Measurements from ENCODE around the gene RABGAP1L.
"Not testable (repeated sequence)": the region's sequence is repeated elsewhere in the genome, so short reads cannot be mapped to it uniquely, and the experiment has no call there.

The RABGAP1L gene

GRCh38 chr1:174704300-174704699 lies 545.0 kb downstream of the RABGAP1L start:
- H3K4me1 ChIP-seq (ENCODE audit: insufficient read depth, low read length): no peaks in the 10 kb centered on the region
- no peak overlapping the region for H2AFZ ChIP-seq (ENCODE audit: low read depth, low read length)
- H3K27me3 ChIP-seq (ENCODE audit: insufficient read depth, low read length): no peaks in the 10 kb centered on the region
- H3K36me3 ChIP-seq (ENCODE audit: insufficient read depth, low read length): no peaks in the 10 kb centered on the region
- no peak overlapping the region for H3K4me3 ChIP-seq (ENCODE audit: low read length)
- no peaks in the 10 kb centered on the region for H3K9me3 ChIP-seq (ENCODE audit: low read length)

DNA sequence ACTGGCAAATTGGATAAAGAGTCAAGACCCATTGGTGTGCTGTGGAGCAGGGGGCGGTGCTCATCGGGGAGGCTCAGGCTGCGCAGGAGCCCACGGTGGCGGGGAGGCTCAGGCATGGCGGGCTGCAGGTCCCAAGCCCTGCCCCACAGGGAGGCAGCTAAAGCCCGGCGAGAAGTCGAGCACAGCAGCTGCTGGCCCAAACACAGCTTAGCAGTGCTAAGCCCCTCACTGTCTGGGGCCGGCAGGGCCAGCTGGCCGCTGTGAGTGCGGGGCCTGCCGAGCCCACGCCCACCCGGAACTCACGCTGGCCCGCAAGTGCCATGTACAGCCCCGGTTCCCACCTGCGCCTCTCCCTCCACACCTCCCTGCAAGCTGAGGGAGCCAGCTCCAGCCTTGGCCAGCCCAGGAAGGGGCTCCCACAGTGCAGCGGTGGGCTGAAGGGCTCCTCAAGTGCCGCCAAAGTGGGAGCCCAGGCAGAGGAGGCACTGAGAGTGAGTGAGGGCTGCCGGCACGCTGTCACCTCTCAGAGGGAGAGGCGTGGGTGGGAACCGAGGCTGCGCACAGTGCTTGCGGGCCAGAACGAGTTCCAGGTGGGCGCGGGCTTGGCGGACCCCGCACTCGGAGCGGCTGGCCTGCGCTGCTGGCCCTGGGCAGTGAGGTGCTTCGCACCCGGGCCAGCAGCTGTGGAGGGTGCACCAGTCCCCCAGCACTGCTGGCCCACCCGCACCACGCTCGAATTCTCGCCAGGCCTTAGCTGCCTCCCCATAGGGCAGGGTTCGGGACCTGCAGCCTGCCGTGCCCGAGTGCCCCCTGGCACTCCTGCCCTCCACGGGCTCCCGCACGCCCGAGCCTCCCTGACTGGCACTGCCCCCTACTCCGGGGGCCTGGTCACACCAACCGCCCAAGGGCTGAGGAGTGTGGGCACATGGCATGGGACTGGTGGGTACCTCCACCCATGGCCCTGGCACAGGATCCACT lies 551.8 kb downstream of the RABGAP1L start:
- Histone ChIP-seq H3K36me3 (ENCODE audit: insufficient read depth, low read length) (no peaks in the 10 kb centered on the region), H3K4me1 (ENCODE audit: insufficient read depth, low read length) (no peaks in the 10 kb centered on the region), H3K27me3 (ENCODE audit: insufficient read depth, low read length) (no peaks in the 10 kb centered on the region)

DNA sequence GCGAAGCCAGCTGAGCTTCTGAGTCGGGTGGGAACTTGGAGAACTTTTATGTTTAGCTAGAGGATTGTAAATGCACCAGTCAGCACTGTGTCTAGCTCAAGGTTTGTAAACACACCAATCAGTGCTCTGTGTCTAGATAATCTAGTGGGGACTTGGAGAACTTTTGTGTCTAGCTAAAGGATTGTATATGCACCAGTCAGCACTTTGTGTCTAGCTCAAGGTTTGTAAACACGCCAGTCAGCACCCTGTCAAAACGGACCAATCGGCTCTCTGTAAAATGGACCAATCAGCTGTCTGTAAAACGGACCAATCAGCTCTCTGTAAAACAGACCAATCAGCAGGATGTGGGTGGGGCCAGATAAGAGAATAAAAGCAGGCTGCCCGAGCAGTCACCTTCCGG lies 552.5 kb downstream of the RABGAP1L start:
- not testable (repeated sequence) for H3K27me3 ChIP-seq (ENCODE audit: insufficient read depth, low read length); H3K9me3 ChIP-seq (ENCODE audit: low read length); H2AFZ ChIP-seq (ENCODE audit: low read depth, low read length); H3K4me1 ChIP-seq (ENCODE audit: insufficient read depth, low read length); H3K36me3 ChIP-seq (ENCODE audit: insufficient read depth, low read length); H3K4me3 ChIP-seq (ENCODE audit: low read length)

More for the DNA sequence above, 551.8 kb downstream of the RABGAP1L start:
- Histone ChIP-seq H3K4me3 (ENCODE audit: low read length) (no peak overlapping the region), H3K9me3 (ENCODE audit: low read length) (no peaks in the 10 kb centered on the region), H2AFZ (ENCODE audit: low read depth, low read length) (no peak overlapping the region)

GRCh38 chr1:174712541-174712940 lies 553.2 kb downstream of the RABGAP1L start:
- H3K36me3 ChIP-seq (ENCODE audit: insufficient read depth, low read length): no peaks in the 10 kb centered on the region
- no peaks in the 10 kb centered on the region for H3K9me3 ChIP-seq (ENCODE audit: low read length)
- no peak overlapping the region for H3K4me3 ChIP-seq (ENCODE audit: low read length)
- H3K27me3 ChIP-seq (ENCODE audit: insufficient read depth, low read length): no peaks in the 10 kb centered on the region
- no peaks in the 10 kb centered on the region for H3K4me1 ChIP-seq (ENCODE audit: insufficient read depth, low read length)
- no peak overlapping the region for H2AFZ ChIP-seq (ENCODE audit: low read depth, low read length)

- H3K4me1 ChIP-seq (ENCODE audit: insufficient read depth, low read length): no peaks in the 10 kb centered on the region
- H3K36me3 ChIP-seq (ENCODE audit: insufficient read depth, low read length): no peaks in the 10 kb centered on the region
- no peak overlapping the region for H2AFZ ChIP-seq (ENCODE audit: low read depth, low read length)
- H3K27me3 ChIP-seq (ENCODE audit: insufficient read depth, low read length): no peaks in the 10 kb centered on the region
- H3K9me3 ChIP-seq (ENCODE audit: low read length): no peaks in the 10 kb centered on the region
- H3K4me3 ChIP-seq (ENCODE audit: low read length): no peak overlapping the region
These were observed 554.5 kb downstream of the RABGAP1L start for GRCh38 chr1:174713796-174714195.

DNA sequence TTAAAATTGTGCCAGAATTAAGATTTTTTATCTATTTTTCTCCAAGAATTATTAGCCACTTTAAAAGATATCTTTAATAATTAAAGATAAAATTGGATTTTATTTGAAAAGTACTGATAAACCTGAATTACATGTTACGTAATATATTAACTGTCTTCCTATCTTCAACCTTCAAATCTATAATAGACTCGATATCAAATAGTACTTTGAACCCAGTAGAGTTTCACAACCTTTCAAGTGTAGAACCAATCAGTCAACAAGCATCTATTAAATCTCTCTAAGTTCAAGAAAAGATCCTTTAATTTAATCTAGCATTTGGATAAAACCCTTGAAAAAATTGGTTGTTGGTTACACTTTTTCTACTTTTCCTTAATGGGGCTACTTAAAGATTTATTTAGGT lies 559.9 kb downstream of the RABGAP1L start:
- no peaks in the 10 kb centered on the region for H3K36me3 ChIP-seq (ENCODE audit: insufficient read depth, low read length)
- no peak overlapping the region for H3K4me3 ChIP-seq (ENCODE audit: low read length)
- H3K27me3 ChIP-seq (ENCODE audit: insufficient read depth, low read length): no peaks in the 10 kb centered on the region
- H3K9me3 ChIP-seq (ENCODE audit: low read length): no peaks in the 10 kb centered on the region
- no peaks in the 10 kb centered on the region for H3K4me1 ChIP-seq (ENCODE audit: insufficient read depth, low read length)
- H2AFZ ChIP-seq (ENCODE audit: low read depth, low read length): no peak overlapping the region

DNA sequence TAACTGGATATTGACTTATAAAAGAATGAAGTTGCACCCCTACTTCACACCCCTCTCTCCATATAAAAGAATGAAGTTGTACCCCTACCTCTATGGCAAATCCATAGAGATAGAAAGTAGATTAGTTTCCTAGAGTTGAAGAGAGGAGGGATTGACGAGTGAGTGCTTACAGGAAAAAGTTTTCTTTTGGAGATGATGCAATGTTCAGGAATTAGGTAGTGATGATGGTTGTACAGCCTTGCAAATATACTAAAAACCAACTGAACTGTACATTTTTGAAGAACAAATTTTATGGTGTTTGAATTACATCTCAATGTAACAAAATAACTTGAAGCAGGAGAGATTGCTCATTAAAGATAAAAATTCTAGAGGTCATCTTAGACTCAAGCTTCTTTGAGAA lies 561.3 kb downstream of the RABGAP1L start:
- H3K4me1 ChIP-seq (ENCODE audit: insufficient read depth, low read length): no peaks in the 10 kb centered on the region
- H3K27me3 ChIP-seq (ENCODE audit: insufficient read depth, low read length): no peaks in the 10 kb centered on the region
- H3K9me3 ChIP-seq (ENCODE audit: low read length): no peaks in the 10 kb centered on the region
- no peaks in the 10 kb centered on the region for H3K36me3 ChIP-seq (ENCODE audit: insufficient read depth, low read length)
- no peak overlapping the region for H3K4me3 ChIP-seq (ENCODE audit: low read length)
- no peak overlapping the region for H2AFZ ChIP-seq (ENCODE audit: low read depth, low read length)

GRCh38 chr1:174721246-174721645 lies 561.9 kb downstream of the RABGAP1L start:
- Histone ChIP-seq H3K4me3 (ENCODE audit: low read length) (no peak overlapping the region), H3K27me3 (ENCODE audit: insufficient read depth, low read length) (no peaks in the 10 kb centered on the region), H2AFZ (ENCODE audit: low read depth, low read length) (no peak overlapping the region), H3K36me3 (ENCODE audit: insufficient read depth, low read length) (no peaks in the 10 kb centered on the region), H3K4me1 (ENCODE audit: insufficient read depth, low read length) (no peaks in the 10 kb centered on the region), H3K9me3 (ENCODE audit: low read length) (no peaks in the 10 kb centered on the region)

GRCh38 chr1:174723816-174724215 lies 564.5 kb downstream of the RABGAP1L start:
- Histone ChIP-seq H3K4me3 (ENCODE audit: low read length) (no peak overlapping the region), H2AFZ (ENCODE audit: low read depth, low read length) (no peak overlapping the region), H3K36me3 (ENCODE audit: insufficient read depth, low read length) (no peaks in the 10 kb centered on the region), H3K4me1 (ENCODE audit: insufficient read depth, low read length) (no peaks in the 10 kb centered on the region), H3K27me3 (ENCODE audit: insufficient read depth, low read length) (no peaks in the 10 kb centered on the region), H3K9me3 (ENCODE audit: low read length) (no peaks in the 10 kb centered on the region)

DNA sequence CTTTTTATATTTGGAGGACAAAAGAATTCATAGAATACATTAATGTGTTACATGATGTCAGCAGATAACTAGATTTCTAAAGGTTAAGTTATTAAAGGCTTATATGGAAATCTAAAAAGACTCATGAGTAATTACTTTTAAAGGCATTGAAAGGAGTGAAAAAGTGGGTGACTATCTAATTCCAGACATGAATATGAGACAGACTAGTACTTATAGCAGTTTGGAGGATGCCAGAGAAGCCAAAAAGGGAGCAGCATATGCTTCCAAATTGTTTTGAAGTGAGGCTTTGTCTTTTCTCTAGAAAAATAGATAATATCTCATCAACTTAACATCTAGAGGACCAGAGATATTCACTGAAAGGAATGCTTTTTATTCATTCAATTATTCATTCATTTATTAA lies 564.9 kb downstream of the RABGAP1L start:
- Histone ChIP-seq H3K36me3 (ENCODE audit: insufficient read depth, low read length) (no peaks in the 10 kb centered on the region), H2AFZ (ENCODE audit: low read depth, low read length) (no peak overlapping the region), H3K9me3 (ENCODE audit: low read length) (no peaks in the 10 kb centered on the region), H3K27me3 (ENCODE audit: insufficient read depth, low read length) (no peaks in the 10 kb centered on the region), H3K4me1 (ENCODE audit: insufficient read depth, low read length) (no peaks in the 10 kb centered on the region), H3K4me3 (ENCODE audit: low read length) (no peak overlapping the region)

GRCh38 chr1:174726167-174726879 lies 567.0 kb downstream of the RABGAP1L start:
- Histone ChIP-seq H2AFZ (ENCODE audit: low read depth, low read length) (no peak overlapping the region), H3K4me1 (ENCODE audit: insufficient read depth, low read length) (no peaks in the 10 kb centered on the region), H3K9me3 (ENCODE audit: low read length) (no peaks in the 10 kb centered on the region), H3K4me3 (ENCODE audit: low read length) (no peak overlapping the region), H3K27me3 (ENCODE audit: insufficient read depth, low read length) (no peaks in the 10 kb centered on the region), H3K36me3 (ENCODE audit: insufficient read depth, low read length) (no peaks in the 10 kb centered on the region)

DNA sequence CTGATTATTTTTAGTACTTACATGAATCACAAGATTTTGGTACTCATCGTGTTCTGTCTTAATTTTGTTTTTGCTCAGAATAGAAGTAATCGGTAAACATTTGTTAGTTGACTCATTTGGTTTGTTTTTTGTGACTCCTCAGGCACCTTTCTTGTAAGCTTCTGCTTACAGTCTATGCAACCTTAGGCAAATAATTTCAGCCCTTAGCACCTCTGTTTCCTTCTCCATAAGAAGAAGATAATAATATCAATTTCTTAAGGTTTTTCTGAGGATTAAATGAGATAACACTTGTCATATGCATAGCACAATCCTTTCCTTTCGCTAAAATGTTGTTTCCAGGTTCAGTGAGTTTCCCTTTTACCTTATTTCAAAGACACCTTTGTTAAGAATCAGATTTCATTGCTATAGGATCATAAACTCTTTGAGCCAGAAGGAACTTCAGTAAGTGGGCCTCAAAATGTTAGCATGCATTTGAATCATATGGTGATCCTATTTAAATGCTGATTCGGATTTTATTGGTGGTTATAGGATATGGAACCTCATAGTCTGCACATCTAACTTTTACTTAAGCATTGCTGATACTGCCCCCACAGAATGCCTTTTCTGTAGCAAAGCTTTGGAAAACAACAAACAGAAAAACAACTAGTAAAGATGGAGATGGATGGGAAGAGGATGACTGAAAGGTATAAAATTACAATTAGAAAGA lies 567.7 kb downstream of the RABGAP1L start:
- no peaks in the 10 kb centered on the region for H3K36me3 ChIP-seq (ENCODE audit: insufficient read depth, low read length)
- no peaks in the 10 kb centered on the region for H3K9me3 ChIP-seq (ENCODE audit: low read length)
- H3K4me3 ChIP-seq (ENCODE audit: low read length): no peak overlapping the region
- H3K4me1 ChIP-seq (ENCODE audit: insufficient read depth, low read length): no peaks in the 10 kb centered on the region
- no peaks in the 10 kb centered on the region for H3K27me3 ChIP-seq (ENCODE audit: insufficient read depth, low read length)
- no peak overlapping the region for H2AFZ ChIP-seq (ENCODE audit: low read depth, low read length)

DNA sequence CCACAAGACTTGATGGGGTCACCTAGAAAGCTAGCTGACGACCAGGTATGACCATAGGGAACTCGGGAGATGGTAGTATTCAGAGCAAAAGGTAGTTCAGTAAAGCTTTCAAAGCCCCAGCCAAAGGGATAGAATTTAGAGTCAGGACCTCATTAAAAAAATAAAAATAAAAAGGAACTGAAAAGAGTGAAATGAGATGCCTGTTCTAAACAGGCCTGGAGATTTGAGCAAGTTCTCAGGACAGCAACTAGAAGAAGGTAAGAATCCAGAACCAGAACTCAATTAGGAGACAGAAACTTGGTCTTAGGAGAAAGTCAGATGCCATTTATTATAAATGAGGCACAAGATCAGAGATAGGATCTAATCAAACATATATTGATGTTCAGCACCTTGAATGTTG lies 575.0 kb downstream of the RABGAP1L start:
- Histone ChIP-seq H3K4me1 (ENCODE audit: insufficient read depth, low read length) (no peaks in the 10 kb centered on the region), H3K27me3 (ENCODE audit: insufficient read depth, low read length) (no peaks in the 10 kb centered on the region), H3K9me3 (ENCODE audit: low read length) (no peaks in the 10 kb centered on the region), H3K36me3 (ENCODE audit: insufficient read depth, low read length) (no peaks in the 10 kb centered on the region), H2AFZ (ENCODE audit: low read depth, low read length) (no peak overlapping the region), H3K4me3 (ENCODE audit: low read length) (no peak overlapping the region)

Measured in neuron (in vitro differentiated cells).